GM21529 (cell line): ENCODE results near the gene CGNL1.

ENCODE experiments used
- ATAC-seq: cut with Tn5 transposase; IDR thresholded peaks from one replicate; pipeline ENCODE4 v1.9.1; 2021; ENCODE audit not compliant: unreplicated experiment

Gene CGNL1

DNA sequence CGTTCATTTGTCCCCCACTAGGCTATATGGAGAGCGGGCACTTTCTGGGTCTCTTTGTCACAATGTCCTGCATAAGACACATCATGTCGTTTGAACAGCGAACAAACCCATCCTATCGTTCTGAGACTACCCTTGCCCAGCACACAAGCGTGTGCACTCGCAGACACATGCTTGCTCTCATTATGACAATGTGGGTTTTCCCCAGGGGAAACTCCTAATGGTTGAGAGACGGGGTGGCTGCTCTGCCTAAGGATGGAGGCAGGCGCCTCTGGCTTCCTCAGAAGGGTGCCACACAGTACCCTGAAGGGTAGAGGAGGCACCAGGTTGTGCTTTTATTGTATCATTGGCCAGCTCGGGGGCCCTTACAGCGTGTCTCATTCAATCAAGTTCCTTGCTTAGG is 164.4 kb downstream of the CGNL1 start:
- ATAC-seq, result peak; percentile 86

DNA sequence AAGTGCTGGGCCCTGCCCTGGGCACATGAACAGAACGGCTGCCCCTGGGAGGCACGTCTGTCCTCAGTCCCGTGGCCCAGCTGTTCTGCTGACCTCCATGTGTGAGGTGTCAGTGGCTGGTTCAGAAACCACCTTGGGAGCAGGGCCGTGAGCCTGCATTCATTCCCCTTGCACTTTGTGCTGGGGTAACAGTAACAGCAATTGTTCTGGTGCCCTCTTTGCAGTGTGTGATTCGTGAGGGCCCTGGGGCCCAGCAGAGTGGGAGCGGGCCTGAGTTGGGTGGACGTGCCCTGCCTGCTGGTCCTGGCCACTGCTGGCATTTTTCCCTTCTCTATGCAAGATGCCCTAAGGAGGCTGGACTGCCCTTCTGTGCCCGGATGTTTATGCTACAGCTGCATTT is 165.0 kb downstream of the CGNL1 start:
- ATAC-seq, result no peak

GRCh38 chr15:57541805-57542504 is 165.7 kb downstream of the CGNL1 start:
- ATAC-seq, result no peak

- ATAC-seq, result no peak
Measured at GRCh38 chr15:57542505-57542817, 166.2 kb downstream of the CGNL1 start.

- ATAC-seq, result no peak
Measured at GRCh38 chr15:57544848-57545480, 168.7 kb downstream of the CGNL1 start.

GRCh38 chr15:57545995-57546394 is 169.7 kb downstream of the CGNL1 start:
- ATAC-seq, result no peak

DNA sequence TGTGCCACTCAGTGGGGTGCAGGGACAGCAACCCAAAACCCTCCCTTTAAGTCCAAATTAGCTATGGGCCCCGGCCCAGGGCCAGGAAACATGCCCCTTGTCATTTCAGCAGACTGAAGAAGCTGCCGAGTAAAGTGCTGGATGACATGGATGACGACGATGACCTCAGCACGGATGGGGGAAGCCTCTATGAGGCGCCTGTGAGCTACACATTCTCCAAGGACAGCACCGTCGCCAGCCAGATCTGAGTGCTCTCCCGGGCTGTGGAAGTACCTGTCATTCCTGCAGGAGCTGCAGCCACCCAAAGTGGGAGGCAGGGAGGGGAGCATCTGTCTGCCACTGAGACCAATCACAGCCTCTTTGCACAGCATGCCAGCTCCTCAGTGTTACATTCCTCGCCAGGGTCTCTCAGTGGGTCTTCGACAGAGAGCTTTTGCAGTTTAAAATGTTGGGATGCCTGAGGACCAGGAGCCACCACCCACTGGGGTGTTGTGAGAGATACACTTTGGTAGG is 171.0 kb downstream of the CGNL1 start:
- ATAC-seq, result no peak

- ATAC-seq, result no peak
Measured at GRCh38 chr15:57548351-57548750, 172.0 kb downstream of the CGNL1 start.

DNA sequence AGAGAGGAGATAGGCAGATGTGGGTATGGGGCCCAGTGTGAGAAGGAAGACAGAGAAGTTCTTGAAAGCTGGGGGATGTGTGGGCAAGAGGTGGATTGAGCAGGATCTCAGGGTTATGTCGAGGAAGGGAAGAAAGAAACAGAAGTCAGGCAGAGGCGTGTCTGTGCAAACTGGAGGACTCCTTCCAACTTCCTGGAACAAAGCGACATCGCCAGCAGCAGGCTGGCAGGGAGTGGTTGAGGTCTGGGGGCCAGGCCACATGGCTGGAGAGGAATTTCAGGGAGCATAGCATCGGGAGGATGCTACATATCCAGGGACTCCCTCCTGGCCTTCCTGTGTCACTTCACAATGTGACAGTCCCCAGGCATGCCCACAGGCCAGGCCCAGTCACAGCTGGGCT is 172.5 kb downstream of the CGNL1 start:
- no peak for ATAC-seq

- ATAC-seq, result no peak
Measured at GRCh38 chr15:57549935-57550334, 173.6 kb downstream of the CGNL1 start.

DNA sequence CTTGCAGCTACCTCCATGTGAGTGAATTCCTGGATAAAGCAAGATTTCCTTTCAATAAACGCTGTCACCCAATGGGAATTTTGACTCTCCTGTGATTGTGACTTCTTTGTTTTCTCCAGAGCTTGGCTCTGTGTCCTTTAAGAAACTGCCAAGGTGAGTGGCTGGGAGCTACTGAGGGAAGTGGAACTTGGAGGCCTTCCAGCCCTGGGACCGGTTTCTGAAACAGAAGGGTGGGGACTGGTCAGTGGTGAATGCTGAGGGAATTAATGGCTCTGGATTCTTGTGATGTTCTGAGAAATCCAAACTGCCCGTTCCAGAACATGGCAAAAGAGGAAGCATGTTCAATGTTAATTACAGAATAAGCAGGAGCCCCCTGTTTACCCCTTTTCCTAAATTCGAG is 174.3 kb downstream of the CGNL1 start:
- ATAC-seq, result no peak

DNA sequence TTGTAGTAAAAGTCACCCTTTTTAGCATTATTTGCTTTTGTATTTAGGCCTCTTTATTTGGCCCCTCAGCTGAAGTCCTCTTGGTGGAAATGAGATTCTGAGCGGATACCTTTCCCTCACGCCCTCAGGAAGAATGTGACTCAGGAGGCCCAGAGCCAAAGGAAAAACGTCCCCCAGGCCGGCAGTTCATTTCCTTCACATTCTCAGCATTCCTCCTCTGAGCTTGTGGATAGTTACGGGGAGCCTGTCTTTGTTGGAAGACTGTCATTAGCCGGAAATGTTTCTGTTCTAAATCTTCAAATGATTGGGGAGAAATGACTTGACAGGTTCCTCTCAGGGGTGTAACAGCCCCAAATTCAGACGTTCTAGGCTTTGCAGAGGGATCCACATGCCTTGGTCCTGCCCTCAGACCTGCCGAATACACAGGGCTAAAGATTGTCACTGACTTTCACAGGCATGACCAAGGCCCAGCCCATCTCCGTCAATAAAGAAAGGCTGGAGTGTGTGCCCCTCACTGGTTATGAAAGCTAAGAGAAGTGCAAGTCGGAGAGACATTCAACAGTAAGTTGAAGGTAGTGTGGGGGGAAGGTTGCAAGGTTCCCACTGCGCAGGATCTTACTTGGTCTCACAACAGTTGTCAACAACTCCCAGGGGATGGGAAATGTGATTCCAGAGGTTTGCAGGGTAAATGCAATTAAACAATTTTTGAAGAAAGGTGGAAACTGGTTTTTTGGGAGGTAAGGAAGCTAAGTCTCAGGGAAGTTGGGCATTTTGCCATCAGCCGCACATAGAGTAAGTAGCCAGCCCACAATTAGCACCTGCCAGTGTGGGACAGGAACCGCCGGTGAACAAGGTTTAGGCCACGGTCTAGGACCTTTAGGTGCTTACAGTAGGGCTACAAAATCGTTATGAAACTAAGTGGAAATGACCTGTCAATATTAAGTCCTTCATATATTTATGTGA is 175.7 kb downstream of the CGNL1 start:
- no peak for ATAC-seq

DNA sequence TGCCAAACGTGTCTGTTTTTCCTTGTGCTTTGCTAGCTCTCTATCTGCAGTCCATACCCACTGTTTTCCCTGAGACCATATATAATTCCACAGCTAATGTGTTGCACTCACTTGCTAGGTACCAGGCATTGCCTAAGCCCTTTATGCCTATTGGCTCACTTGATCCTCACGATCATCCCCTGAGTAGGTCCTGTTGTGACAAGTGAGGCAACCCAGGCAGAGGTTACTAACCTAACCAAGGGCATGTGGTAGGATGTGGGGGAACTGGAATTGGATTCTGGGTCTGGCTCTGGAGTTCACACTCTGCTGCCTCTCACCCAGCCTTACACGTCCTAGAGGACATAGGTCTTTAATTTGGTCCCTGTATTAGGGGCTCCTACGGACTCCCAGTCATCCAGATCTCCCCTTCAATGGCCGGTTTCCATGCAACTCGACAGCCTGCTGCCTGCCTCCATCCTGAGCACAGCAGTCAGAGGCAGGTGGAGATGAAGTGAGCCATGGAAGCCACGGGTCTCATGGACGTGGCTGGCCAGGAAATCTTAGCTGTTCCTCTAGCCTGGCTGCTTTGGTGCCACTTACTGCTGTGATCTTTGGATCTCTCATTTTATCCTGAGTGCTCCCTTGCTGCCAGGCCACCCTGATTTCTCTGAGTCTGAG is 176.5 kb downstream of the CGNL1 start:
- no peak for ATAC-seq

DNA sequence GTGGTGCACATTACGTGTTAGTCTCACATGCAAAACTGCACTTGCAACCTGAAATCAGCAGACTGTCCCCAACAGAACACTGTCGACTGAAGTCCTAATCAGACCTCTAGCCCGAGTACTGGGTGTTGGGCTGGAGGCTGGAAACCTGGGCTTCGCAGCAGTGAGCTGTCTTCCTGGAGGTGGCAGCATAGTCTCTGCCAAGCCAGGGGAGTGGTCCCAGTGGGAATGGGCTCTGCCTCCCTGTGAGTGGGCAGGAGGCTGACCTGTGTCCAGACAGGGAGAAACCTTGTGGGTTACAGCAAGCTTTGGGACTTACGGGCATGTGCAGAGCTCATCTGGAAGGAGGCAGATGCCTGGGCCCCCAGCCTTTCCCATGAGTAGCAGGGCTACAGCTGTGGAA is 177.2 kb downstream of the CGNL1 start:
- ATAC-seq, result no peak

DNA sequence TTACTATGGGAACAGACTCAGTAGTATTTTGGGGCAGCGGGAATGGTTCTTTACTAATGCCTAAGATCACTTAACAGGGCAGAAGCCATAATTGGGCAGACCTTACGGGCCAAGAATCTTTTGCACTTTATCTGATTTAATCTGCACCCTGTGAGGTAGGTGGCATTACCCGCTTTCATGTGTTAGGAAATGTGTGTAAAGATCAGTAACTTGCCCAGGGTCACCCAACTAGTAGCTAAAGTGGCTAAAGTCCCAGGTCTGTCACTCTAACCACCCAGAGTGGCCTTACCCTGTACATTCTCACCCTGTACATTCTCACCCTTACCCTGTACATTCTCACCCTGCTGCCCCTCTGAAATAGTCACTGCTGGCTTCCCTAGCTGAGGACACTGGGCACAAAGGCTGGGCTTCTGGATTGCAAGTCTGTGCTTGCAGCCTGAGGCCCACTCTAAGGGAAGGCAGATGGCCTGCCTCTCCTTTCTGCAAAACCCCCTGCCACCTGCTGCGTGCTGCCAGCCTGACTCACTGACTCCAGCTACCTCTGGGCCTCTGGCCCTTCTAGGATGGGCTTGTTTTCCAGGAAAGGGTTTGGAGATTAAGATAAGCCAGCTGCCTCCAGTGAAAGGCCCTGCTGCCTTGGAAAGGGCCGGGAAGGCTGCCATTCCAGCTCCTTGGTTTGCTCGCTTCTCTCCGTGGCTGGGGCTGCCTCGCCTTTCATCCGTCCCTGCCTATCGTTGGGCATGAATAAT is 177.9 kb downstream of the CGNL1 start:
- ATAC-seq, result no peak

DNA sequence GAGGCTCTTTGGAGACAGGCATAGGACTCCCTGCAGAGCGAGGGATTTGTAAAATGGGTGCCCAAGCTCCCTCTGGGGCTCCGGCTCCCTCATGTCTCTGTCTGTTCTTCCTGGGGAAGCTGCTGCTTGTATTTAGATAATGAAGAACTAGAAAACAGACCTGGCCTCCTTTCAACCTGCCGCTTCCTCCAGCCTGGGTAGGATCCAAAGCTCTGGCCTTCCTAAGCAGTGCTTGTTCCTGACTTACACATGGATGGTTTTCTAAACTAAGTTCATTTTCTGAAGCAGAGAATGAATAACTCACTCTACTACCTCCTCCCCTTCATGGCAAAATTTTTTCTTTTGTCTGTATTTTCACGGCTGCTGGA is 178.5 kb downstream of the CGNL1 start:
- ATAC-seq, result no peak

DNA sequence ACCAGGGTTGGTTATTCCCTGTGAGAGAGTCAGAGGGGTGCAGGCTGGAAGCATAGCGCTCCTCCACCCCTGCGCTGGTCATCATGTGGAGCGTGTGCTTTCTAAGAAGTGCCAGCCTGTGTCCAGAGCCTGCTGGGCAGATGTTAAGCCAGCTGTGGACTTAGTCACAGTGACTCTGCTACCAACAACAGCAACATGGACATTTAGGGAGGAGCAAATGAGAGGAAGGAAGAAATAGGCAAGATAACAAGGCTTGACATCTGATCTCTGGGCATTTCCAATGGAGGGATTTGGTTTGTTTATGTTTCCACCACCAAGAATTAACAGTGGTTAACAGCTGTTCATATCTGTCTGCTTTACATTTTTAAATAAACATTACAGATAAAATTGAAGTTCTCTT is 179.0 kb downstream of the CGNL1 start:
- no peak for ATAC-seq

DNA sequence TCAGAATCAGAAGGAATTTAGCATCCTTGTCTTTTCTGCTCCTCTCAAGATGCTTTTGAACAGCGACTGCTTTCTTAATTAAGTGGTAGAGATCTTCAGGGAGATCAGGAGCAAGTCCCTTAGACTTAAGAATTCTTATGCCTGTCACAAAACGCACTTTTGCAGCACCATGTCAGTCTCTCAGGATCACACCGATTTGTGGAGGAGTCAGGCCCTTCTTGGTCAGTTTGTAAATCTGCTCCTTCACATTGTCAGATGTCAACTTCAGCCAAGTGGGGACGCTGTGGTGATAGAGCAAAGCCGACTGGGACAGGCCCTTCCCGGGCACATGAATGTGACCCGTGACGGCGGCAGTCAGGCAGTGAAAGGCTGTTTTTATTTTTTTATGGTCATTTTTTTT is 179.7 kb downstream of the CGNL1 start:
- ATAC-seq, result no peak

DNA sequence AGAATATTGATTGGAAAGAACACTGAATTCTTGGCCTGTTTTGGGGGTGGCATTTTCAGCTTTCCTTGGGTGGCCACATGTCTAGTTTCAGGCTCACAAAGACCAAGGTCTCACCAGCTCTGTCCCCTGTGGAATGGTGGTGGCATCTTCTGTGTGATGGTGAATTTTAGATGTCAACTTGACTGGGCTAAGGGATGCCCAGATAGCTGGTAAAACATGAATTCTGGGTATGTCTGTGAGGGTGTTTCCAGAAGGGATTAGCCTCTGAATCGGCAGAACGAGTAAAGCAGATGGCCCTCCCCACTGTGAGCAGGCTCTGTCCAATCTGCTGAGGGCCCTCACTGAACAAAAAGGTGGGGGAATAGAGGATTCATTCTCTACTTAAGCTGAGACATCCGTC is 181.0 kb downstream of the CGNL1 start:
- ATAC-seq, result no peak

- ATAC-seq, result no peak
Measured at GRCh38 chr15:57557810-57558209, 181.5 kb downstream of the CGNL1 start.

- ATAC-seq, result no peak
Measured at GRCh38 chr15:57559875-57560274, 183.6 kb downstream of the CGNL1 start.
